K562 (cell line): ENCODE results near the gene RIIAD1. TPM values are rescaled to one million over a fixed set of nuclear protein-coding genes. Genes with fewer than 3 reads are reported as not detected.

ENCODE experiments used
- CCNT2 ChIP-seq: IDR thresholded peaks from 2 replicates; pipeline ENCODE4 v1.6.1; 2011; ENCODE audit warnings: borderline replicate concordance, low read depth, mild to moderate bottlenecking, moderate library complexity, mixed read lengths, low read length; ENCODE audit not compliant: insufficient read length; ENCODE audit errors: extremely low read depth
- ELF1 ChIP-seq: fragments of 200-800 bp; sonication (Bioruptor generic); IDR thresholded peaks from 2 replicates; pipeline ENCODE4 v1.6.1; 2016; ENCODE audit warnings: missing genetic modification characterization, missing compliant biosample characterization
- FOXJ3 ChIP-seq: sonication (generic); formaldehyde crosslinking; IDR thresholded peaks from 2 replicates; pipeline ENCODE4 v1.4.0; 2020; ENCODE audit warnings: mild to moderate bottlenecking, missing genetic modification reagents
- GATAD2A ChIP-seq: fragments of 450-650 bp; IDR thresholded peaks from 2 replicates; pipeline ENCODE4 v1.6.1; 2017
- MBD2 ChIP-seq: sonication (generic); IDR thresholded peaks from 2 replicates; pipeline ENCODE4 v1.6.1; 2016; ENCODE audit warnings: low read depth, borderline replicate concordance
- MED1 ChIP-seq: sonication (generic); formaldehyde crosslinking; IDR thresholded peaks from 2 replicates; pipeline ENCODE4 v1.8.1; 2023; ENCODE audit warnings: missing genetic modification reagents, borderline replicate concordance
- MXI1 ChIP-seq: IDR thresholded peaks from 2 replicates; pipeline ENCODE4 v1.6.1; 2011; ENCODE audit warnings: low read depth, mild to moderate bottlenecking, improper control_type of control experiment, low read length
- RAD21 ChIP-seq, 2 experiments: fragments of 250-450 bp in 1 of 2; fragments of 450-650 bp in 1 of 2; sonication (Bioruptor Pico) in 1 of 2; formaldehyde crosslinking in 1 of 2; IDR thresholded peaks in 1 of 2; conservative IDR thresholded peaks in 1 of 2; 2 replicates each; pipeline versions ENCODE4 v1.4.0 to v1.8.0; 2020 to 2022; ENCODE audit warnings: mild to moderate bottlenecking in 2 of 2, moderate library complexity in 1 of 2
- RBM25 ChIP-seq: fragments of 200-400 bp; formaldehyde crosslinking; IDR thresholded peaks from 2 replicates; pipeline ENCODE4 v1.6.1; 2018; ENCODE audit warnings: low read length, low read depth, moderate library complexity; ENCODE audit not compliant: severe bottlenecking
- SMAD4 ChIP-seq: fragments of 250-450 bp; sonication (Bioruptor Pico); conservative IDR thresholded peaks from 2 replicates; pipeline ENCODE4 v1.8.0; 2021; ENCODE audit warnings: inconsistent platforms, mild to moderate bottlenecking, moderate library complexity
- TEAD2 ChIP-seq: fragments of 450-650 bp; IDR thresholded peaks from 2 replicates; pipeline ENCODE4 v1.6.1; 2016; ENCODE audit warnings: missing genetic modification characterization, control low read depth, missing compliant biosample characterization
- TOE1 ChIP-seq, 2 experiments: fragments of 450-650 bp in 1 of 2; sonication (generic) in 1 of 2; formaldehyde crosslinking in 1 of 2; IDR thresholded peaks; 2 replicates each; pipeline versions ENCODE4 v1.7.1 to v1.8.0; 2016 to 2022; ENCODE audit warnings: borderline replicate concordance in 2 of 2, mild to moderate bottlenecking in 2 of 2, antibody characterized with exemption in 1 of 2, inconsistent platforms in 1 of 2, low read depth in 1 of 2, missing genetic modification reagents in 1 of 2, moderate library complexity in 1 of 2
- WHSC1 ChIP-seq: IDR thresholded peaks from one replicate; pipeline ENCODE4 v1.6.1; 2012; ENCODE audit warnings: low read length, control low read depth, inconsistent platforms
- YBX1 ChIP-seq: fragments of 450-650 bp; IDR thresholded peaks from 2 replicates; pipeline ENCODE4 v1.7.1; 2016; ENCODE audit warnings: mild to moderate bottlenecking
- ZBTB17 ChIP-seq: fragments of 450-650 bp; formaldehyde crosslinking; IDR thresholded peaks from 2 replicates; pipeline ENCODE4 v1.4.0; 2020; ENCODE audit warnings: mild to moderate bottlenecking
- polyA plus RNA-seq, 8 experiments: library from polyadenylated mRNA; depleted of rRNA in 4 of 8; stranded (reverse) in 5 of 8; unstranded in 3 of 8; fragments of >200 nt; fragmentation: Nextera tagmentation in 2 of 8; fragmentation: Illumina TruSeq in 1 of 8; extraction: Ambion mirVana in 2 of 8; extraction: Trizol in 1 of 8; gene quantifications; 2 replicates each; pipeline versions ENCODE4 v1.2.1 to v1.2.3, GENCODE V29; 2011 to 2014; ENCODE audit warnings: inconsistent platforms in 1 of 8, missing spikeins in 1 of 8
- total RNA-seq, 7 experiments: library from RNA; depleted of rRNA in 6 of 7; stranded (reverse); fragments of >200 nt in 6 of 7; fragmentation: Illumina TruSeq in 2 of 7; extraction: Trizol in 2 of 7; gene quantifications; 2 replicates each; pipeline versions ENCODE4 v1.2.1 to v1.2.3, GENCODE V29; 2011 to 2021; ENCODE audit warnings: low replicate concordance in 1 of 7
- TF ChIP-seq, protein P1 (sequence below), 3 experiments: fragments of 200-800 bp in 1 of 3; sonication (Bioruptor generic) in 1 of 3; sonication (generic) in 1 of 3; formaldehyde crosslinking in 1 of 3; IDR thresholded peaks; 2 replicates each; pipeline versions ENCODE4 v1.6.1 to v1.8.0; 2016 to 2022; ENCODE audit warnings: mild to moderate bottlenecking in 2 of 3, missing compliant biosample characterization in 2 of 3, missing genetic modification characterization in 2 of 3, missing genetic modification reagents in 1 of 3
- TF ChIP-seq, protein P2 (sequence below): fragments of 450-650 bp; IDR thresholded peaks from 2 replicates; pipeline ENCODE4 v1.6.1; 2017; ENCODE audit warnings: antibody characterized with exemption, mild to moderate bottlenecking
- TF ChIP-seq, protein P3 (sequence below): sonication (generic); formaldehyde crosslinking; IDR thresholded peaks from 2 replicates; pipeline ENCODE4 v1.9.0; 2022; ENCODE audit warnings: mild to moderate bottlenecking, missing genetic modification reagents
- TF ChIP-seq, protein P4 (sequence below): fragments of 250-450 bp; sonication (Bioruptor Pico); IDR thresholded peaks from 2 replicates; pipeline ENCODE4 v1.5.1; 2021; ENCODE audit warnings: mild to moderate bottlenecking

Gene RIIAD1
- total and polyA plus RNA-seq, 9 of the 15 experiments (the other 6 are each of a cell fraction or from before 2014, with no cell fraction given): not detected

DNA sequence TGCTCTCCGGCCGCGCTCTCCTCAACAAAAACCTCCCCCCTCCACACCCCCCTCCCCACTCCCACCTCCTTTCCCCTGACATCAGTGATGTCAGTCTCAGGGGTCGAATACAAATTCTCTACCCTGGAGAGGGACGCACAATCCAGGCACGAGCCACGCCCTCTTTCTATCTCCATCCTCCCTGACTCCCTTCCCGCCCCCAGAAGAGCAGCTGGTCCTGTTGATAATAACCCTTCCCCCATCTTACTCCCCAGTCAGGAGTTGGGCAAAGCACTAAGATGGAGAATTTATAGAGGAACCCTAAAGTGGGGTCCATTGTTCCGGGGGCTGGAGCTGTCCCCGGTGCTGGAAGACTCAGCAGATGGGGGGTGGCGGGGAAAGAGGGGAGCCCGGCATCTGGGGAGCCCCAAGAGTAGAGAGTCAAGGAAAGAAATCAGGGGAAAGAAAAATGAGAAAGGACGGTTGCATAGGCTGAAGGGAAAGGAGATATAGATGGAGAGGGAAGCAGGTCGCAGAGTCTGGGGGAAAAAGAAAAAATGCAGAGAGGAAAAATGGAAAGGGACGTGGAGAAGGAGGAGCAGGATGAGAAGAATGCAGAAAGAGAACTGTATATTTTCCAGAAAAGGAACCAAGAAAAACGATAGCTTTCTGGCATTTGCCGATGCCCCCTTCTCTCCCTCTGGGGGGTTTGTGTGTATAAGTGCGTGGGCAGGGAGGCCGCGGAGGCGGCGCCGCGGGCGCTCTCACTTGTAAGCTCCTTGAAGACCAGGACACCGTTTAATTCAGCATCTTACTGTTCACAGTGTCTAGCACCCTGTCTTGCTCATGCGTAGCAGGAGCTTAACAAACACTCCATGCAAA lies 4.3 kb upstream of the RIIAD1 start, which contains the start of gene CELF3 (continued):
- no peak for TF ChIP-seq RAD21 (CRISPR knock-in tag; conservative IDR thresholded peaks at IDR 0.05 in 1 of 2, IDR thresholded peaks at IDR 0.05 in 1 of 2)
- TF ChIP-seq TEAD2 (tag): no peak
- TF ChIP-seq YBX1: no peak
- TF ChIP-seq MED1 (CRISPR knock-in tag): no peak
- no peak for TF ChIP-seq MBD2
- no peak for TF ChIP-seq ELF1
- TF ChIP-seq RBM25: no peak
- TF ChIP-seq, protein P1, sequence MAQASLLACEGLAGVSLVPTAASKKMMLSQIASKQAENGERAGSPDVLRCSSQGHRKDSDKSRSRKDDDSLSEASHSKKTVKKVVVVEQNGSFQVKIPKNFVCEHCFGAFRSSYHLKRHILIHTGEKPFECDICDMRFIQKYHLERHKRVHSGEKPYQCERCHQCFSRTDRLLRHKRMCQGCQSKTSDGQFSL (CRISPR knock-in tag; IDR thresholded peaks at IDR 0.05): no peak
- TF ChIP-seq, protein P1 (tag; IDR thresholded peaks at IDR 0.05): 0 out of 4 replicates have a peak, but pooled peaks of 1 of the 2 experiments have one; percentile 44
- no peak for TF ChIP-seq WHSC1
- no peak for TF ChIP-seq MXI1
- TF ChIP-seq, protein P2, sequence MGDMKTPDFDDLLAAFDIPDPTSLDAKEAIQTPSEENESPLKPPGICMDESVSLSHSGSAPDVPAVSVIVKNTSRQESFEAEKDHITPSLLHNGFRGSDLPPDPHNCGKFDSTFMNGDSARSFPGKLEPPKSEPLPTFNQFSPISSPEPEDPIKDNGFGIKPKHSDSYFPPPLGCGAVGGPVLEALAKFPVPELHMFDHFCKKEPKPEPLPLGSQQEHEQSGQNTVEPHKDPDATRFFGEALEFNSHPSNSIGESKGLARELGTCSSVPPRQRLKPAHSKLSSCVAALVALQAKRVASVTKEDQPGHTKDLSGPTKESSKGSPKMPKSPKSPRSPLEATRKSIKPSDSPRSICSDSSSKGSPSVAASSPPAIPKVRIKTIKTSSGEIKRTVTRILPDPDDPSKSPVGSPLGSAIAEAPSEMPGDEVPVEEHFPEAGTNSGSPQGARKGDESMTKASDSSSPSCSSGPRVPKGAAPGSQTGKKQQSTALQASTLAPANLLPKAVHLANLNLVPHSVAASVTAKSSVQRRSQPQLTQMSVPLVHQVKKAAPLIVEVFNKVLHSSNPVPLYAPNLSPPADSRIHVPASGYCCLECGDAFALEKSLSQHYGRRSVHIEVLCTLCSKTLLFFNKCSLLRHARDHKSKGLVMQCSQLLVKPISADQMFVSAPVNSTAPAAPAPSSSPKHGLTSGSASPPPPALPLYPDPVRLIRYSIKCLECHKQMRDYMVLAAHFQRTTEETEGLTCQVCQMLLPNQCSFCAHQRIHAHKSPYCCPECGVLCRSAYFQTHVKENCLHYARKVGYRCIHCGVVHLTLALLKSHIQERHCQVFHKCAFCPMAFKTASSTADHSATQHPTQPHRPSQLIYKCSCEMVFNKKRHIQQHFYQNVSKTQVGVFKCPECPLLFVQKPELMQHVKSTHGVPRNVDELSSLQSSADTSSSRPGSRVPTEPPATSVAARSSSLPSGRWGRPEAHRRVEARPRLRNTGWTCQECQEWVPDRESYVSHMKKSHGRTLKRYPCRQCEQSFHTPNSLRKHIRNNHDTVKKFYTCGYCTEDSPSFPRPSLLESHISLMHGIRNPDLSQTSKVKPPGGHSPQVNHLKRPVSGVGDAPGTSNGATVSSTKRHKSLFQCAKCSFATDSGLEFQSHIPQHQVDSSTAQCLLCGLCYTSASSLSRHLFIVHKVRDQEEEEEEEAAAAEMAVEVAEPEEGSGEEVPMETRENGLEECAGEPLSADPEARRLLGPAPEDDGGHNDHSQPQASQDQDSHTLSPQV: no peak
- no peak for TF ChIP-seq ZBTB17 (CRISPR knock-in tag)
- TF ChIP-seq FOXJ3 (CRISPR knock-in tag): no peak
- TF ChIP-seq, protein P3, sequence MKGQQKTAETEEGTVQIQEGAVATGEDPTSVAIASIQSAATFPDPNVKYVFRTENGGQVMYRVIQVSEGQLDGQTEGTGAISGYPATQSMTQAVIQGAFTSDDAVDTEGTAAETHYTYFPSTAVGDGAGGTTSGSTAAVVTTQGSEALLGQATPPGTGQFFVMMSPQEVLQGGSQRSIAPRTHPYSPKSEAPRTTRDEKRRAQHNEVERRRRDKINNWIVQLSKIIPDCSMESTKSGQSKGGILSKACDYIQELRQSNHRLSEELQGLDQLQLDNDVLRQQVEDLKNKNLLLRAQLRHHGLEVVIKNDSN (CRISPR knock-in tag): no peak
- no peak for TF ChIP-seq GATAD2A
- TF ChIP-seq SMAD4 (CRISPR knock-in tag): peak; percentile 55
- TF ChIP-seq, protein P4, sequence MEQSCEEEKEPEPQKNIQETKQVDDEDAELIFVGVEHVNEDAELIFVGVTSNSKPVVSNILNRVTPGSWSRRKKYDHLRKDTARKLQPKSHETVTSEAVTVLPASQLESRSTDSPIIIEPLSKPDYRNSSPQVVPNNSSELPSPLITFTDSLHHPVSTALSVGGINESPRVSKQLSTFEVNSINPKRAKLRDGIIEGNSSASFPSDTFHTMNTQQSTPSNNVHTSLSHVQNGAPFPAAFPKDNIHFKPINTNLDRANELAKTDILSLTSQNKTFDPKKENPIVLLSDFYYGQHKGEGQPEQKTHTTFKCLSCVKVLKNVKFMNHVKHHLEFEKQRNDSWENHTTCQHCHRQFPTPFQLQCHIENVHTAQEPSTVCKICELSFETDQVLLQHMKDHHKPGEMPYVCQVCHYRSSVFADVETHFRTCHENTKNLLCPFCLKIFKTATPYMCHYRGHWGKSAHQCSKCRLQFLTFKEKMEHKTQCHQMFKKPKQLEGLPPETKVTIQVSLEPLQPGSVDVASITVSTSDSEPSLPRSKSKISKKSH (CRISPR knock-in tag): no peak
- TF ChIP-seq CCNT2: no peak
- peak; percentile 94 for TF ChIP-seq TOE1 (IDR thresholded peaks at IDR 0.05; ENCODE audit: borderline replicate concordance)
- TF ChIP-seq TOE1 (CRISPR knock-in tag; IDR thresholded peaks at IDR 0.05; ENCODE audit: borderline replicate concordance, low read depth): no peak
